Hematopoietic multipotent progenitor cell treated with erythropoietin and hydrocortisone succinate and interleukin-3 and kit ligand, for 15 days (in vitro differentiated cells): ENCODE results near the gene PLA2G3.
A peak's percentile ranks its signal among the peaks of the same experiment; 100 is the strongest.
"Not testable (repeated sequence)": the region's sequence is repeated elsewhere in the genome, so short reads cannot be mapped to it uniquely, and the experiment has no call there.

Experiments
- DNase-seq: peaks from one replicate; pipeline ENCODE4 v3.0.0-alpha.2; 2015; ENCODE audit warnings: low spot score

The PLA2G3 gene

DNA sequence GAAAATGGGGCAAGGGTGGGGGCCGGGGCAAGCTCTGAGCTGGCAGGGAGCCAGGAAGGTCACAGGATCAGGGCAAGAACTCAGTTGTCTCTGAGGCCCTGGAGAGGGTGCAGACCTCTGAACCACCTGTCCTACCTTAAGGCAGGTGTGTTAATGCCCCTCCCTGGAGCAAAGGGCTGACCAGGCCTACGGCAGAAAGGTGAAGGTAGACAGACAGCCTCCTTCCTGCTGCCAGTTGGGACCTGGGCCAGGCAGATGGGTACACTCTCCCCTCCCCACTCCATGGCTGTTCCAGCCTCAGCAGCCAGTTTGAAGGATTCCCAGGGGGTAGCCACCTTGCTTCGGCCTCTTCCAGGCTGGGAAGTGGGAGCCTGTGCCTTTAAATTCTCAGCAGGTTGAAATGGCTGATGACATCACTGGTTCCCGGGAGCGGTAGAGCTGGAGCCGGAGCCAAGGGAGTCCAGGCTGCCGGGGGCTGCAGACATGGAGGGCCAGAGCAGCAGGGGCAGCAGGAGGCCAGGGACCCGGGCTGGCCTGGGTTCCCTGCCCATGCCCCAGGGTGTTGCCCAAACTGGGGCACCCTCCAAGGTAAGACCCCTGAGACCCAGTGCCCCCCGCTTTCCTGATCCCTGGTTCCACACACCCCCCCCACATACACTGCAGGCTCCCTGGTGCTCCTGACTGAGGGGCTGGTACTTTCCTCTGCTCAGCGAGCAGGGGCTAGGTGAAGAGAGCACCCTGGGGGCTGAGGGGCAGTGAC lies 17.6 kb downstream of the PLA2G3 start, which contains the start of gene INPP5J:
INPP5J (plus strand) TSS at position 435 of the 760 bp plus-strand sequence; CDS start at position 484, 49 bp downstream.
- no peak for DNase-seq

DNA sequence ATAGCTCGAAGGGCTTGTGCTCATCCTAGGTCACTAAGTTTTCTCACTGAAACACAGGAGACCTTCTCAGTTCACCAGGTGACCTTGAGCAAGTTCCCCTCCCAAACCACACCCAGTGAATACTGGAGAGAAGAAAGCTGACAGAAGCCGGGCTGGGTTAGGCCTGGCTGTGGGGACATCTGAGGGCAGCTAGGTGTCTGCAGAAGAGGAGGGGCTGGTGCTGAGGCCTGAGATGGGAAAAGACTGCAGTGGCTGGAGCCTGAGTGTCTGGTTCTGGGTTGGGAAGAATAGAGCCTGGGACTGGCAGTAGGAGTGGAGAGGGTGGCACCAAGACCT lies 18.1 kb downstream of the PLA2G3 start:
- DNase-seq = no peak

DNA sequence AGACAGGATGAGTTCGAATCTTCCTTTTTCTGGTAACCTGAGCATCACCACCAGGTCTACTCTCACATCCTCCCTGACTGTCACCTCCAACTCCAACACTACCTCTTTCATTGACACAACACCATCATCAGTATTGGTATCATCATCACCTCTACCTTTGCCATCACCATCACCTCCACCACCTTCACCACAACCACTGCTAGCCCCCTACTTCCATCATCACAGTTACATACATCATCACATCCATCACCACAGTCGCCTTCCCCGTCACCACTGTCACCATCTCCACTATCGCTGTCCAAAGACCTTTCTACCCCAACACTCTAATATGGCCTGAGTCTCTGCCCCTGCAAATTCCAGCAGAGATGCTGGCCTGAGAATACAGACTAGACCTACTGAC lies 18.9 kb downstream of the PLA2G3 start:
- DNase-seq = no peak

DNA sequence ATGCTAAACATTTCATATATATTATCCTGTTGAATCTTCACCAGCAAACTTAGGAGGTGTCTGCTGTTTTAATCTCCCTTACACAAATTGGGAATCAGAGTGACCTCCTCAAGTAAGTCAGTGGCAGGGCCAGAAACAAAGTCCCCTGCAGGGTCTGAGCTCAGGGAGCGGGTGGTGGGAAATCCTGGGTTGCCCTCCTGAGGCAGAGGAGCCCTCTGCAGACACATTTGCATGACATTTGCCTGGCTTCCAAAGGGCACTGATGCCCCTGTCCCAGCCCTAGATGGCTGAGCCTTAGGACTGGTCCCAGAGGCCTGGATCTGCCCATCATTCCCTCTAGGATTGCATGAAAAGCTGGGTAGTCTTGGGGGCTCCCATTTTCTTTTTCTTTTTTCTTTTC lies 19.7 kb downstream of the PLA2G3 start:
- no peak for DNase-seq

DNA sequence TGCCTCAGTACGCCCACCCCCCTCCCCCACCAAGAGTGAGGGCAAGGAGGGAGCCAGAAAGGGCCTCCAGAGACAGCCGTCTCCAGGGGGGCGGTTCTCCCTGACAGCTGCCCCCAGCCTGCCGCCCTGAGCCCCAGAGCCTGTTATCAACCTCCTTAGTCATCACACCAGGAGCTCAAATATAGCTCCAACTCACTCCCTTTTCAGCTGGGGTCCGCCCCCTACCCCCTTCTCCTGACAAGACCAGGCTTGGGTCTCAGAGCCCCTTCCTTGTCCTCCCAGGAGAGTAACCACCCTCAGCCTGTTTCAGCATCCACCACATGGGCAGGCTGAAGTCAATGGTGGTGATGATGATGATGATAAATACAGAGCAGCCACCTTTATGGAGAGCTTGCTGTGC lies 20.1 kb downstream of the PLA2G3 start:
- no peak for DNase-seq

DNA sequence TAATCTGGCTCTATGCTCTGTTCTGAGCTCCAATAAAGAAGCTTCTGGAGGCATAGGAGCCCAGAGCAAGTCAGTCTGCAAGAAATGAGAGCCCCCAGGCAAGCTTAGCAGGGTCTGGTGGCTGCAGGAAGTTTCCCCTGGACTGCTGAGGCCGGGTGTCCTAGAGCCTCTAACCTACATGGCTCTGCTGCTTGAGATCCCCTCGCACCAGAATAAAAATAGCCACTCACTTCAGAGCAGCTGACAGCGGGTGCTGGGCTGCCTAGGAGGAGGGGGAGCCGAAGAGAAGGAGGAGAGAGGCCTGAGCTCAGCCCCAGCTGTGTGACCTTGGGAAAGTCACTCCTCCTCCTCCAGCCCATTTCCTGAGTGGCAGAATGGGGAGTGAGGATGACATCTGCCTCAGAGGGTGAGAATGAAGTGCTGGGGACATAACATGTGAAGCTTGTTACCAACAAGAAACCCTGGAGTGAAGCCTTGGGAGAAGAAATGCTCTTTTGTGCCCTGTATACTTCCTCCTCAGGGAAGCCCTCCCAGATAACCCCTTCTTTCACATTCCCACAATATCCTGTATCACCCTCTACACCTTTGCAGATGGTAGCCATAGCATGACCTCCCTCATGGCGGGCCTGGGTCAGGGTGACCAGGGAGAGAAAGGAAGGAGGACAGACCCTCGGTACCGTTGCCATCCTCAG lies 21.1 kb downstream of the PLA2G3 start:
- no peak for DNase-seq

DNA sequence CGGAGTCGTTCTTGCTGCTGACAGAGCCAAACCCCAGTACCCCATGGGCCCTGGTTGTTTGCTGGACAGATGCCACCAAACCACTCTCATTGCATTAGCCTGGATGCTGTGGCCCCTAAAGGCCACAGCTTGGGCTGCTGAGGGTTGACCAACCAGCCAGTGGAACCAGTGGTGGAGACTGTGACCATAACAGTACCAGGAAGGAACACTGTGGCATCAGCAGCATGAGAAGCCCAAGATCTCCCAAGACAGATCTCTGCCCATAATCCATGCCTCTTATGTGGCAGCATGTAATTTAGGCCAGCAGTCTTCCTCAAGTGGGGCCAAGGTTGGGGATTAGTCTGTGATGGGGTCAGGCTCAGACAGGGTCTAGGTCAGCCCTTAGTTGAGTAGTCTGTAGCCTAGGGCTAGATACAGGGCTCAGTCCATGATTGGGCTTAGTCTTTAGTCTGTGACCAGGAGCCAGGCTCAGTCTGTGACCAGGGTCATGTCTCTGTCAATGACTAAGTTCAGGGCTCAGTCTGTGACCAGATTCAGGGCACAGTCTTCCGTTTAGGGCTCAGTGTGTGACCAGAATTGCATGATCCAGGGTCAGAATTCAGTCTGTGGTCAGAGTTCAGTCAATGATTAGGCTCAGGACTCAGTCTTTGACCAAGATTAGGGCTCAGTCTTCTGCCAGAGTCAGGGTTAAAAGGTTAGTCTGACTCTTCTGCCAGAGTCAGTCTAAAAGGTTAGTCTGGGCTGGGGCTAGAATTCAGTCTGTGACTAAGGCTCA lies 22.1 kb downstream of the PLA2G3 start:
- no peak for DNase-seq

DNA sequence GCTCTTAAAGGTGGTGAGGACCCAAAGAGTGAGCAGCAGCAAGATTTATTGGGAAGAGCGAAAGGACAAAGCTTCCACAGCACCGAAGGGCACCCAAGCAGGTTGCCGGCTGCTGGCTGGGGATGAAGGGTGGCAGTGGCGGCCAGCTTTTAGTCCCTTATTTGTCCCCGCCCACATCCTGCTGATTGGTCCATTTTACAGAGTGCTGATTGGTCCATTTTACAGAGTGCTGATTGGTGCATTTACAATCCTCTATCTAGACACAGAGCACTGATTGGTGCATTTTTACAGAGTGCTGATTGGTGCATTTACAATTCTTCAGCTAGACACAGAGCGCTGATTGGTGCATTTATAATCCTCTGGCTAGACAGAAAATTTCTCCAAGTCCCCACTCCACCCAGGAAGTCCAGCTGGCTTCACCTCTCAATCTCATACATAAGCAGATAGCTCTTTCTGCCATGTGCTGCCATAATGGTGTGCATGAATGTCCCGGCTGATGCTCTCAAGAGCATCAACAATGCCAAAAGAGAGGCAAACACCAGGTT lies 27.7 kb downstream of the PLA2G3 start:
- DNase-seq = not testable (repeated sequence)

DNA sequence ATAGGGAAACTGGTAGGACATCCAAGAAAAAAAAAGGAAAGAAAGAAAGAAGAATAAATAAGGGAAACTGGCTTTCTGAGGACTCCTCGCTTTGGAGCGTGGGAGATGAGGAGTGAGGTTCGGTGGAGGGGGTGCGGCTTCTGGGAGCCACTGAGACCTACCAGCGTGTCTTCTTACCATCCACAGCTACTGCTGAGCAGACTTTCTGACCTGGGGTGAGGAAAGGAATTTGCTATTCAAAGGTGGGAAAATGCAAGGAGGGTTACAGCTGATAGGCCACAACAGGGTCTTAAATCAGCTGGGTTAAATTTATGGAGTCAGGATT lies 32.5 kb downstream of the PLA2G3 start:
- DNase-seq = no peak

DNA sequence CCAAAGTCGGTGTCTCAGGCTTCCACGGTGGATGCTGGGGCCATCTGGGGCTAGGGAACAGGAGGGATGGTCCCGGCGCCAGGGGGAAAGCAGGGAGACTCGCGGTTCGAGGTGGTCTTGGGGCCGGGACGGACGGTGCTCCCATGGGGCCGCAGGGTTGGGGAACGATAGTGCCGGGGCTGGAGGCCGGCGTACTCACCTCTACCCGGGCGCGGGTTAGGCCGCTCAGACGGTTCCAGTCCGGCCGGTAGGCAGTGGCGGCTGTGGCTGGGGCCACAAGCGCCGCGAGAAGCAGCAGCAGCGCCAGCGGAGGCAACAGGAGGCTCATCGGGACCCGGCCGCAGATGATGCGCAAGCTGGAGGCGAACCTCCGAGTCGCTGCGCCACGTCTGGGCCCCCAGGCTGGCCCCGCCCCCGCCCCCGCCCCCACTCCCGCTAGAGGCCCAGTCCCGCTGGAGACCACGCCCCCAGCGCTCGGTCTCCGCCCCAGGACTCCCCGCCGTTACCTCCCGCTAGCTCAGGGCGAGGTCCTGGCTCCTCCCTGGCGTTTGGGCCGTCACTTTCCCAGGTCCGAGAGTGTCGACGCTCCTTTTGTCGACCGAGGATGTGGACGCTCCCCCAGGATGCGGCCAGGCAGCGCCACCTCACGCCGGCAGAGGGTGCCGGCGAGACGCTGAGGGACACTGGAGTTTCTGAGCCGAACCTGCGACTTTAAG lies 33.0 kb downstream of the PLA2G3 start, which contains the start of gene SELENOM:
SELENOM (minus strand) TSS at position 391 of the 716 bp plus-strand sequence; CDS start at position 328, 63 bp downstream.
- peak; percentile 87 for DNase-seq

DNA sequence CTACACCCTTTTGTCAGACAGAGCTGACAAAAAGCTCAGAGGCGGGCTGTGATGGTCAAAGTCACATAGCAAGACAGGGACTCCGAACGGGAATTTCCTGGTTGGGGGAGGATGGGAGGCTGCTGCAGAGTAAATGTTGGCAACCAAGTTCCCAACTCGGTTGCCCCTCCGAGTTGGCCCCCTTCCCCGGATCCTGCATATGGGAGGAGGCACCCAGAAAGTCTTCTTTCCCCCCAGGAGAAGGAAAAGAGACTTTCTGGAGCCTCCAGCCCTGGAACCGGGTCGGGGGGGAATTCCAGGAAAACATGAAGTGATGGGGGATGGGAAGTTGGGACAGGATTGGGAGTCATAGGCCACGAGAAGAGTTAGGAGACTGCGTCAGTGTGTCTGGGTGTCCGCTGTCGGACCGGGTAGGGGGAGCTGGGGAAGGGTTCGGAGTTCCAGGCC lies 33.6 kb downstream of the PLA2G3 start:
- DNase-seq = no peak

DNA sequence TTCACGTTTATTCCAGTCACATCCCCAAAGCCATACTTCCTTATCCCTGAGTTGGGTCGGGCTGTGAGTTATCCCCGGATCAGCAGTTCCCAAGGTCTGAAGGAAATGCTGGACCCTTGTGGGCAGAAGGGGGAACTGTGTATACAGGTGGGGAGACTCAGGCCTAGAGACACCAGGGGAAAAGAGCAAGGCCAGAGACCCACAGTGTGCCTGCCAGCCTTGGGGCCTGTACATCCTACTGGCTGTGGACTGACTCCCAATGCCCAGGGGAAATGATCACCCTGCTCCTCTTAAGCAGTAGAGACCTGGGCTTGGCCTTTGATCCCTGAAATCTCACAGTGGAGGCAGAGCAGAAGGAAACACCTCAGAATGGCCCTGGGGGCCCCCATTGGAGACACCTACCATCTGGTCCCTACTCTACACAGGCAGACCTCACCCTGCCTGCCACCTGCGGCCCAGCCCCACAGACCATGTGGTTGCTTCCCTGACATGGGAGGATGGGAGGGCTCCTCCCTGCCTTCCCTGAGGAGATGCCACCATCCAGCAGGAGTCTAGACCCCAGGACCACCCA lies 34.2 kb downstream of the PLA2G3 start:
- no peak for DNase-seq

DNA sequence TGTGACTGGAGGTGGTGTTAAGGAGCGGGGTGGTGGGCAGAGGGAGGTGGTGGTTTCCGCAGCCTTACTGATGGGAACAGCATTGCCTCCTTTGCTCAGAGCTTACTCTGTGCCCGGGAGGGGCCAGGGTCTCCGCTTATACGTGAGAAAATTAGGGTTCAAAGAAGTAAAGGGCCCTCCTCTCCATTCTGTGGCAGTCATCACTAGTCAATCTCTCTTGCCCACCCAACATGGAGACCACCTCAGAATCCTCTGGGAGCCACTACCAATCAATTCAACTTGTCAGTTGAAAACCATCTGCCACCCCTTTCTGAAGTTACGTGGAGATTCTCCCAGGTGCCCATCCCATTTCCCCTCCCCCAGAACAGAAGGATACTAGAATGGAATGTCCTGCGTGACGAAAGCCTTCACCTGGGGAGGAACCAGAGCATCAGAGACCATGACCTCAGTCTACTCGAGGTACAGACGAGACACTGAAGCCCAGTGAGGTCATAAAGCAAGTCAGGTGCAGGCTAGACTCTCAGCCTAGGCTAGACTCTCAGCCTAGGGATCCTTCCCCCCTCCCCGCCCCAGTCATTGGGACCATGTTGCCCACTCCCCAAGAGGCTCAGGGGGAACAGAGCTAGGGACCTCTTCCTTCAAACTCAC lies 34.9 kb downstream of the PLA2G3 start:
- no peak for DNase-seq

DNA sequence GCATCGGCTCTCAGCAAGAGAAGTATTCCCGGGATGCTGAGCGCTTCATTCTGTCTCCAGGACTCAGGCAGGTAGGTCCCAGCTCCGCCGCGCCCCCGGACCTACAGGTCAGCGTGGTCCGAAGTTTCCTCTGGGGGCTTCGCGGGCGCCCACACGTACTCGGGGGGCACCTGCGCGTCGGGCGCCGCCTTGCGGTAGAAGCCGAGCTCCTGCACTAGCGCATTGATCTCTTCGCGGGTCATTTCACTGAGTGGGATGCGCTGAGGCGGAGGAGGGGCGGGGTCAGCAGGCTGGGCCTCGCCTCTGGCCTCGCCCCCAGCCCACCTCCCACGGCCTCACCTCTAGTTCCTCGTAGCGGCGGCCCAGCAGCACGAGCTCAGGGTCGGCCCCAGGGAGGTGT lies 35.4 kb downstream of the PLA2G3 start:
- no peak for DNase-seq

DNA sequence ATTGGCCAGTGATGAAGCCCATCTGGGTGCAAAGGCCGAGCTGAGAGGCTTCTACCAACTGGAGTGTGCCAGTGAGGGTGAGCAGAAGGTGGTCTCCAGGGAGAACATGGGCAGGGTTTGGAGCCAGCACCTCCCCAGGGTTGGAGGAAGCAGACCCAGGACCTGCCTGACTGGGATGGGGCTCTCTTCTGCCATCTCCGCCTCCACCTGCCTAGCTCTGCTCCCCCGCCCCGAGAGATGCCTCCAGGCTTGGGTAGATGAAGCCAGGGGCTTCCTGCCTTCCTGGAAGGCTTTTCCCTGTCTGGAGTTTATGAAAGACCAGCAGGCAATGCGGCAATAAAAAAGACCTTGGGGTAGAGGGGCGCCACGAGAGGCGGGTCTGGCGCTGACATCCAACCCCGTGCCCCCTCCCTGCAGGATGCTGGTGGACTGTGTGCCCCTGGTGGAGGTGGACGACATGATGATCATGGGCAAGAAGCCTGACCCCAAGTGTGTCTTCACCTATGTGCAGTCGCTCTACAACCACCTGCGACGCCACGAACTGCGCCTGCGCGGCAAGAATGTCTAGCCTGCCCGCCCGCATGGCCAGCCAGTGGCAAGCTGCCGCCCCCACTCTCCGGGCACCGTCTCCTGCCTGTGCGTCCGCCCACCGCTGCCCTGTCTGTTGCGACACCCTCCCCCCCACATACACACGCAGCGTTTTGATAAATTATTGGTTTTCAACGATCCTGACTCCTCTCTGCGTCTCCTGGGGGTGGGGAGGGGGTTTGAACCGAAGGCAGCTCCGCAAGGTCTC lies 36.2 kb downstream of the PLA2G3 start:
- DNase-seq = no peak

DNA sequence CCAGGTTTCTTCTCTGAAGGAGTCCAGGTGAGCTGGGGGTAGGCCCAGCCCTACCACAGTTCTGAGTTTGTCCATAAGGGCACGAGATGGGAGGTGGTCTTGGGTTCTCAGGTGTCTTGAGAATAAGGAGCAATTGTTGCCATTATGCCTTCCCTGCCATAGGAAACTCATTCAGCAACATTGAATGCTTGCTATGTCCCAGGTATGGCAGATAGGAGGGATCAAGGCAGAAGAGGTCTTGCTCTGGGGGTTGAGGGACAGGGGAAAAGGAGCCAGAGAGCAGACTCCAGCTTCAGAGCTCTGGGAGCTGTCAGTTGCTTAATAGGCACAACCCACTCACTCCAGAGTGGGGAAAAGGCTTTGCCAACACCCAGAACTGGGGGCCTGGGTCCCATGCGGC lies 37.2 kb downstream of the PLA2G3 start:
- DNase-seq = no peak

DNA sequence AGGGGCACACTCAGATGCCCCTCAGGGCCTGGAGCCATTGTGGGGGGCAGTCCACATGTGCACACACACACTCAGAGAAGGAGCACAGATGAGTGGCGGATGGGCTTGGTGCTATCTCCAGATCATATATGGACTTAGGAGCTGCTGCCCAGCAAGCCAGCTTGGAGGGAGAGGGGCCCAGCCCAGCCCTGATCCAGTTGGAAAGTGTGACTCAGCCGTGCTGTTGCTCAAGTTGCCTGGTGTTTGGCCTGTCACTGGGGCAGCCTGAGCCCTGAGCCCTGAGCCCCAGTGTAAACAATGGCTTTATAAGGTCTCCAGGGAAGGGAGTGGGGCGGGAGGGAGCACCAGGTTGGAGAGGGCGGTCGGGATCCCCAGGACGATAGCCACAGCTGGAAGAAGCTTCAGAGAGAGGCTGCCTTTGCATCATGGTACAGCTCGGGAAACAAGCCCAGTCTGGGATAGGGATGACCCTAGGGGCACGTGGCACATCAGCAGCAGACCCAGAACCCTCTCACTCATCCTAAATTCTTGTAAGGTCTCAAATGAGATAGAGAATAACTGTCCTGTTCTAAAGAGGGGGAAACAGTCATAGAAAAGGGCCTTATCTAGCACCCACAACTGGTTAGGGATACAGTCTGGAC lies 37.7 kb downstream of the PLA2G3 start:
- DNase-seq = no peak

DNA sequence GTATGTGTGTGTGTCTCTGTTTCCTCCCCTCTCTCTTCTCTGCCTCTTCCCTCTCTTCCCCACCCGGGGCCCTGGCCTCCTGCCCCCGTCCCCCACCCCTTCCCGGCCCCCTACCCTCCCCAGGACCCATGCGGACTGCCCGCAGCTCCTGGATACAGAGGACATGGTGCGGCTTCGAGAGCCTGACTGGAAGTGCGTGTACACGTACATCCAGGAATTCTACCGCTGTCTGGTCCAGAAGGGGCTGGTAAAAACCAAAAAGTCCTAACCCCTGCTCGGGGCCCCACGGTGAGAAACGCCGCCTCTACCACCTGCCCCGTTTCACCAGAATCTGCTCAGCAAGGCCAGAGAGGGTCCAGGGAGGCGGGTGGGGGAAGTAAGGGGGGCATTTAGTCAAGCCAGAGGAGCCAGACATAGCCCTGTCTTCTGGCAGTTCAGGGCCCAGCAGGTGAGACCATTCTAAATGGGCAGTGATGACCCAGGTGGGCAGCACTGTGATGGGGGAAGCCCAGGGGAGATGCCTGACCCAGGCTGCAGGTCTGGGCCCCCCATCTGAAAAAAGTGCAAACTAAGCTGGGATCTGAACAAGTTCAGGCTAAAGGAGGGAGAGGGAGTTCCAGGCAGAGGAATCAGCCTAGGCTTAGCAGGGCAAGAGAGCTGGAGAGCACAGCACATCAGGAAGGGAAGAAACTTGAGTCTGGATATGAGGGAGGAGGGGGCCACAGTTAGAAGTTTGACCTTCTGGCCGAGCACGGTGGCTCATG lies 39.4 kb downstream of the PLA2G3 start:
- DNase-seq = no peak
